Activated T-helper 1 cell treated with anti-CD3 and anti-CD28 coated beads, Interleukin-12 subunit alpha, Interleukin-12 subunit beta, Interleukin-2, Interleukin-4 antibody, amounts not matched to agents 30 ng/mL and 10 ng/mL and 1 ng/mL, durations not matched to agents 14 hours and 24 hours and 36 hours (primary cell): ENCODE data around the gene DPYD. TPM values are rescaled to one million over a fixed set of nuclear protein-coding genes. Genes with fewer than 3 reads are reported as not detected.

Experiments used
- DNase-seq: peaks from one replicate; pipeline ENCODE4 v3.0.0; 2021; ENCODE audit warnings: low spot score
- H3K27ac Mint-ChIP-seq: one replicate; pipeline ENCODE4 v1.8.0; 2021; ENCODE audit warnings: mild to moderate bottlenecking, mixed read lengths
- H3K27me3 Mint-ChIP-seq: one replicate; pipeline ENCODE4 v1.8.0; 2022; ENCODE audit warnings: mild to moderate bottlenecking, moderate library complexity, mixed read lengths; ENCODE audit not compliant: insufficient read depth
- H3K36me3 Mint-ChIP-seq: one replicate; pipeline ENCODE4 v1.8.0; 2021; ENCODE audit warnings: low read depth, mixed read lengths
- H3K4me1 Mint-ChIP-seq: one replicate; pipeline ENCODE4 v1.8.0; 2021; ENCODE audit warnings: low read depth, mixed read lengths
- H3K4me3 Mint-ChIP-seq: one replicate; pipeline ENCODE4 v1.8.0; 2021; ENCODE audit warnings: mild to moderate bottlenecking, moderate library complexity, mixed read lengths
- H3K9me3 Mint-ChIP-seq: one replicate; pipeline ENCODE4 v1.8.0; 2021; ENCODE audit warnings: mixed read lengths
- intact Hi-C: fragments of 100-400 bp; cut with micrococcal nuclease; formaldehyde crosslinking; loops from one replicate; pipeline ENCODE4 v1.15.1; 2024
- total RNA-seq: library from RNA; stranded (reverse); gene quantifications from 2 replicates; pipeline ENCODE4 v1.2.3, GENCODE V29; 2022

The DPYD gene
- total RNA-seq, 1 donor from 2014 or later, result 16.2 TPM

DNA sequence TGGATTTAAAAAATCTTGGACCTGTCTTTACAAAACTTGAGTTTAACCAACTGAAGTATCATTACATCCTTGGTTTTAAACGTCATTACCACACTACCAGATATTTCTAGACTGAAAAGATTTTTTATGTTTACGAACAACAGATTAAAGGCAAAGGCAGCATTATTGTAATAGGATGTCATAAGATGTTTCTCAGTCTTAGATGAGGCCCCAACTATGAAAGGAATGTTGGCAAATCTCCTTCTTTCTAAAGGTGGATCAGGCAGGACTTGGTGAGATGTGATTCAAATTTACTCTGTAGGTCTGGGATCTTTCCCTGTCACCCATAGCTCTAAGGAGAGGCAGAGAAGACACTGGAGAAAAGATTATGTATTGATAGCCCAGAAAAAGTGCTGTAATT is 781.3 kb downstream of the DPYD start:
- peaks cover 5% of the 10 kb centered on the region for H3K4me1 Mint-ChIP-seq
- intact Hi-C loops, result no loop called here
- no peak for DNase-seq
- no peaks in the 10 kb centered on the region for H3K9me3 Mint-ChIP-seq
- H3K36me3 Mint-ChIP-seq, result no peaks in the 10 kb centered on the region
- H3K27ac Mint-ChIP-seq, result no peak overlapping the region
- H3K27me3 Mint-ChIP-seq, result no peaks in the 10 kb centered on the region
- no peak overlapping the region for H3K4me3 Mint-ChIP-seq

GRCh38 chr1:97138515-97139032 is 782.3 kb downstream of the DPYD start:
- H3K27ac Mint-ChIP-seq, result no peak overlapping the region
- H3K9me3 Mint-ChIP-seq, result no peaks in the 10 kb centered on the region
- H3K4me1 Mint-ChIP-seq, result peaks cover 5% of the 10 kb centered on the region

DNA sequence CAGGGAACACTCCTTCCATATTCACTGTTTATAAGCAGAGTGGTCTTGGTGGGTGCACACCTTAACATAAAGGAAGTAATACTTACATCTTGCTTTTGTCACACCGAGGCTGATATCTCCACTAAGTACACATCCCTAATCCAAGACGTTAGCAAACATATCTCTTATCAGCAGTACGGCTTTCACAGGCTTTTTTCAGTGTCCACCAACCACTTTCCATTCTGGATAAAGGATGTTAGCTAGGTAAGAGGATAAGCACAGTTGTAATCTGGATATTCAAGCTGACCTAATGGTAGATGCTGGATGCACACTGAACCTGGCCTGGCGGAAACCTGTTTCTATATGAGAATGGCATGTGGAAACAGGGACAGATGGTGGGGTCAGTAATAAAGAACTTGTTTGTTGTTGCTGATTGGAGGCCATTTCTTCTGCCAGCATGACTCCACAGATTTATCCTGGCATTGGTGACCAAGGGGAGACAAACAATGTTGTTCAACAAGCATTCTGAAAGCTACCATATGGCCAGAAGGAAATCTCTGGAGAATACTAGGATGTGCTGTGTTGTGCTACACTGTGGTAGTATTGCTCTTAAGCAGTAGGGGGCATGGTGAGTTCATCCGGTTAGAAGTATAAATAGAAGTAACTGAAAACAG is 782.8 kb downstream of the DPYD start:
- Mint-ChIP-seq H3K4me3 (no peak overlapping the region), H3K4me1 (peaks cover 5% of the 10 kb centered on the region), H3K9me3 (no peaks in the 10 kb centered on the region), H3K36me3 (no peaks in the 10 kb centered on the region), H3K27me3 (no peaks in the 10 kb centered on the region), H3K27ac (no peak overlapping the region)
- DNase-seq, result no peak
- intact Hi-C loops, result loop anchor here (1.0 kb wide), 2 partner anchors 682 to 913 kb away; no protein-coding TSS in a partner anchor

More at GRCh38 chr1:97138515-97139032, 782.3 kb downstream of the DPYD start:
- intact Hi-C loops, result loop anchor here (1.0 kb wide), 2 partner anchors 682 to 913 kb away; no protein-coding TSS in a partner anchor
- Mint-ChIP-seq H3K36me3 (no peaks in the 10 kb centered on the region), H3K27me3 (no peaks in the 10 kb centered on the region), H3K4me3 (no peak overlapping the region)
- DNase-seq, result no peak

GRCh38 chr1:97136996-97137395 is 783.8 kb downstream of the DPYD start:
- Mint-ChIP-seq H3K4me3 (no peak overlapping the region), H3K36me3 (no peaks in the 10 kb centered on the region), H3K27me3 (no peaks in the 10 kb centered on the region), H3K9me3 (no peaks in the 10 kb centered on the region), H3K27ac (no peak overlapping the region), H3K4me1 (peaks cover 5% of the 10 kb centered on the region)
- intact Hi-C loops, result no loop called here
- no peak for DNase-seq

GRCh38 chr1:97135972-97136371 is 784.9 kb downstream of the DPYD start:
- DNase-seq, result no peak
- no peaks in the 10 kb centered on the region for H3K27me3 Mint-ChIP-seq
- no peak overlapping the region for H3K4me3 Mint-ChIP-seq
- intact Hi-C loops, result no loop called here
- peaks cover 5% of the 10 kb centered on the region for H3K4me1 Mint-ChIP-seq
- no peaks in the 10 kb centered on the region for H3K9me3 Mint-ChIP-seq
- no peaks in the 10 kb centered on the region for H3K36me3 Mint-ChIP-seq
- H3K27ac Mint-ChIP-seq, result no peak overlapping the region

GRCh38 chr1:97128426-97128825 is 792.4 kb downstream of the DPYD start:
- no peaks in the 10 kb centered on the region for H3K36me3 Mint-ChIP-seq
- no peaks in the 10 kb centered on the region for H3K9me3 Mint-ChIP-seq
- H3K4me3 Mint-ChIP-seq, result no peak overlapping the region
- DNase-seq, result no peak
- no peak overlapping the region for H3K27ac Mint-ChIP-seq
- no peaks in the 10 kb centered on the region for H3K4me1 Mint-ChIP-seq
- intact Hi-C loops, result no loop called here
- no peaks in the 10 kb centered on the region for H3K27me3 Mint-ChIP-seq

GRCh38 chr1:97123717-97124431 is 797.0 kb downstream of the DPYD start:
- Mint-ChIP-seq H3K4me3 (no peak overlapping the region), H3K4me1 (no peaks in the 10 kb centered on the region), H3K27ac (no peak overlapping the region), H3K27me3 (no peaks in the 10 kb centered on the region), H3K9me3 (no peaks in the 10 kb centered on the region), H3K36me3 (no peaks in the 10 kb centered on the region)
- intact Hi-C loops, result no loop called here
- DNase-seq, result no peak

GRCh38 chr1:97120806-97121205 is 800.0 kb downstream of the DPYD start:
- Mint-ChIP-seq H3K27ac (no peak overlapping the region), H3K4me1 (no peaks in the 10 kb centered on the region), H3K36me3 (no peaks in the 10 kb centered on the region), H3K27me3 (no peaks in the 10 kb centered on the region), H3K4me3 (no peak overlapping the region), H3K9me3 (no peaks in the 10 kb centered on the region)
- intact Hi-C loops, result no loop called here
- no peak for DNase-seq

GRCh38 chr1:97119260-97120158 is 801.3 kb downstream of the DPYD start:
- intact Hi-C loops, result no loop called here
- Mint-ChIP-seq H3K36me3 (no peaks in the 10 kb centered on the region), H3K27ac (no peak overlapping the region), H3K27me3 (no peaks in the 10 kb centered on the region), H3K4me1 (no peaks in the 10 kb centered on the region), H3K9me3 (no peaks in the 10 kb centered on the region), H3K4me3 (no peak overlapping the region)
- DNase-seq, result no peak

DNA sequence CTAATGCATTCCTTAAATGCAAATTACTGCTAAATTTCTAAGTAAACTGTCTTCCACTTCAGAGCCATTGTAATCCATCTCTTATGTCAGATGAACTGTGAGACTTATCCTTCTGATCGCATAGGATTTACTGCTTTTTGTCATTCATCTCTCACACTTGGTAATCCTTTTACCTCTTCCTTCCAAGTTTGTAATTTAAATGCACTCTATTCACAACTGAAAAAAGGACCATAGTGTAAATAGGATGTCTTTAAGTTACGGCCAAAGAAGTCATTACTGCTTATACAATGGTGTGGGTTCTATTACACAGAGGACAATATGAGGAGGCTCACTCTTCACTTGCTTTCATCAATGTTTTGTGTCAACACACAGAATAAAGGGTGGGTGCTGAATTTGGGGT is 806.0 kb downstream of the DPYD start:
- no peak for DNase-seq
- no peaks in the 10 kb centered on the region for H3K4me1 Mint-ChIP-seq

GRCh38 chr1:97112442-97112841 is 808.4 kb downstream of the DPYD start:
- intact Hi-C loops, result no loop called here
- no peaks in the 10 kb centered on the region for H3K36me3 Mint-ChIP-seq
- H3K27ac Mint-ChIP-seq, result no peak overlapping the region

More for the DNA sequence above, 806.0 kb downstream of the DPYD start:
- Mint-ChIP-seq H3K4me3 (no peak overlapping the region), H3K27me3 (no peaks in the 10 kb centered on the region), H3K9me3 (no peaks in the 10 kb centered on the region), H3K27ac (no peak overlapping the region), H3K36me3 (no peaks in the 10 kb centered on the region)
- intact Hi-C loops, result no loop called here

GRCh38 chr1:97108179-97108578 is 812.7 kb downstream of the DPYD start:
- H3K4me3 Mint-ChIP-seq, result no peak overlapping the region
- intact Hi-C loops, result no loop called here
- H3K9me3 Mint-ChIP-seq, result no peaks in the 10 kb centered on the region
- no peaks in the 10 kb centered on the region for H3K36me3 Mint-ChIP-seq
- no peak overlapping the region for H3K27ac Mint-ChIP-seq
- H3K27me3 Mint-ChIP-seq, result peaks cover 1% of the 10 kb centered on the region
- H3K4me1 Mint-ChIP-seq, result no peaks in the 10 kb centered on the region
- no peak for DNase-seq

More at GRCh38 chr1:97112442-97112841, 808.4 kb downstream of the DPYD start:
- H3K4me1 Mint-ChIP-seq, result no peaks in the 10 kb centered on the region
- no peak for DNase-seq
- H3K9me3 Mint-ChIP-seq, result no peaks in the 10 kb centered on the region
- H3K4me3 Mint-ChIP-seq, result no peak overlapping the region
- H3K27me3 Mint-ChIP-seq, result no peaks in the 10 kb centered on the region
